Spinal cord (tissue), 10 donors: ENCODE data around the gene UBXN11. TPM values are rescaled to one million over a fixed set of nuclear protein-coding genes. Genes with fewer than 3 reads are reported as not detected.

ENCODE experiments used
- DNase-seq, 6 donors: peaks; one replicate each; pipeline versions ENCODE4 v3.0.0 to v3.0.0-alpha.2; 2013 to 2015; ENCODE audit warnings: low spot score in 6 of 6, low read depth in 4 of 6
- H3K27ac ChIP-seq: one replicate; pipeline ENCODE4 v1.5.1; 2013; ENCODE audit warnings: low read depth, low read length, control low read depth
- H3K27me3 ChIP-seq: one replicate; pipeline ENCODE4 v1.6.1; 2013; ENCODE audit warnings: low read length; ENCODE audit not compliant: control insufficient read depth, insufficient read depth
- H3K36me3 ChIP-seq: one replicate; pipeline ENCODE4 v1.6.1; 2013; ENCODE audit warnings: low read length; ENCODE audit not compliant: control insufficient read depth, insufficient read depth
- H3K4me1 ChIP-seq: one replicate; pipeline ENCODE4 v1.6.1; 2013; ENCODE audit warnings: low read length; ENCODE audit not compliant: control insufficient read depth, insufficient read depth
- H3K4me3 ChIP-seq: one replicate; pipeline ENCODE4 v1.5.1; 2013; ENCODE audit warnings: low read depth, low read length, control low read depth
- H3K9me3 ChIP-seq: one replicate; pipeline ENCODE4 v1.6.1; 2013; ENCODE audit warnings: low read length; ENCODE audit not compliant: control insufficient read depth, insufficient read depth
- WGBS: methylation state at CpG from one replicate; pipeline ENCODE4 v1.1.5; 2013; ENCODE audit warnings: missing lambda C conversion rate; ENCODE audit not compliant: insufficient coverage; 5-methylcytosine and 5-hydroxymethylcytosine counted together
- long read RNA-seq, 4 donors: transcript quantifications; one replicate each; lab custom pipeline, GENCODE V29; 2026
- polyA plus RNA-seq, 2 donors: library from polyadenylated mRNA; unstranded; fragments of 120-200 nt; gene quantifications; one replicate each; pipeline ENCODE4 v1.2.1, GENCODE V29; 2013; ENCODE audit not compliant: insufficient read length in 2 of 2
- total RNA-seq, 2 donors: library from RNA; depleted of rRNA in 1 of 2; stranded (reverse); fragments of 120-200 nt in 1 of 2; fragments of >200 nt in 1 of 2; gene quantifications; one replicate each; pipeline versions ENCODE4 v1.2.3 to v1.2.4, GENCODE V29; 2013 to 2014
- donor health status: healthy.

UBXN11 gene
- total RNA-seq = 10 to 100 TPM in 1 of 2 donors, 1 to 10 TPM in 1; 7.5 to 23.7 TPM
- 10 to 100 TPM; 32.3 to 39.1 TPM for polyA plus RNA-seq
- long read RNA-seq, donor 1, partial matches to known transcripts = 0 of 3 reads
- long read RNA-seq, donor 1, other reads (novel, unspliced or antisense) = 0 of 3 reads
- long read RNA-seq, donor 2, partial matches to known transcripts = 0 of 3 reads
- long read RNA-seq, donor 2, other reads (novel, unspliced or antisense) = 0 of 3 reads
- long read RNA-seq, donor 3, partial matches to known transcripts = 0 of 2 reads
- long read RNA-seq, donor 3, other reads (novel, unspliced or antisense) = 0 of 2 reads
- long read RNA-seq, donor 4, partial matches to known transcripts = 6 of 8 reads
- long read RNA-seq, donor 4, other reads (novel, unspliced or antisense) = 0 of 8 reads

DNA sequence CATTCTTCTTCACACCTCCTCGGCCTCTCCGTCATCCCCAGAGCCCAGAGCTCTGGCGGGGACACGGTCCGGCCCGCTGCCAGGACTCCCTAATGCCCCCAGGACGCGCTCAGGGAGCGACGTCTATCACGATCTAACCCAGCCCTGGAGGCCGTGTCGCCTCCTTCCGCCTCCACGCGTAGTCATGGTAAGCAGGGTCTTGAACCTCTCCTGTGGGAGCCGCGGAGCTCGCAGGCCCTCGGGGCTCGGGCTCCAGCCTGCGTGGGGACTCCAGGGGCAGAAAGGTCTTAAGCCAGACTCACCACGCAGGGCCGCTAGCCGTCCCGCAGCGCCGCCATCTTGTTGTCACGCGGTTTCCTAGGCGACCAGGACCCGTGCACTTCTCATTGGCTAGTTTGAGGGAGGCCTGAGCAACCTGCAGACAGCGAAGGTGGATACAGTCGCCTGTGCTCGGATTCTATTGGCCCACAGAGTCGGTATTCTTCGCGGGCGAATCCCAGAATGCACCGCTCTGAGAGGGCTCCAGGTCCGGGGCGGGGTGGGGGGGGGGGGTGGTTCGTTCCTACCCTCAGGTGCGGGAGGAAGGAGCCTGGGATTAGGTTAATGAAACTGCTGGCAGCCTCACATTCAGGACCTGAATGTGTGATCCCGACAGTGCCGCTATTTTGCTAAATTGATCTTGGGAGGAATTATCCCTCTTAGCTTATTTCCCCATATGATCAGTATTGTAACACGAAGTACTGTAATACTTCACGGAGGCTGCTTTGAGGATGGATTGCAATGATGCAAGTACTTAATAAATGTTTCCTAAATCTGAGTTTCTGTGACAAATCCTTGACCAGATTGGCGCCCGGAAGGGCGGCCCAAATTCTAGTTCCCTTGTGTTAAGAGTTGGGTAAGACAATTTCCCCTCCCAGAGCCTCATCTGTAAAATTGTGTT is at the start of gene UBXN11:
UBXN11 (minus strand) TSS at position 347 of the 940 bp plus-strand sequence. CDS start 3,753 bp downstream, outside the sequence.
- Histone ChIP-seq H3K9me3 (no peaks in the 10 kb centered on the region), H3K27ac (no peak within 1 kb of the TSS), H3K4me3 (peak within 1 kb of the TSS; percentile 73), H3K36me3 (no peaks in the 10 kb centered on the region), H3K27me3 (no peaks in the 10 kb centered on the region), H3K4me1 (peaks cover 9% of the 10 kb centered on the region)
- WGBS = 0% methylated on average over 43 of the region's 51 CpGs
- peak; percentile 78 to 99 (median 88) for DNase-seq

DNA sequence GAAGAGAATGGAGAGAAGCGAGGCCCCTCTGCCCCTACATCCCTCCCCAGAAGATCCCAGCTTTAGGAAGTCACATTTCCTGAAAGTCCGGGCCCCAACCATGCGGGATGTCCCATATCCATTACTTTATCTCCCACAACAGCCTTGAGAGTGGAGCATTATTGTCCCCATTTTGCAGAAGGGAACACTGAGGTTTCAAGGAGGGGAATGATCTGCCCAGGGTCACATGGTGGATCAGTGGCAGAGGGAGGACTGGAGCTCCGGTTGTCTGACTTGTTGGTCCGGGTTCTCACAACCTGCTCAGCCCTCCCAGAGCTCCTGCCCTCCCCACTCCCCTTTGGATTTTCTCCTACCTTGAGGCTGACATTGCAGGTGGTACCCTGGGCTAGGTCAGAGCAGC is 49.7 kb upstream of the UBXN11 start:
- Histone ChIP-seq H3K36me3 (peaks cover 5% of the 10 kb centered on the region), H3K27me3 (peaks cover 41% of the 10 kb centered on the region), H3K27ac (no peak overlapping the region), H3K4me1 (peaks cover 17% of the 10 kb centered on the region), H3K9me3 (no peaks in the 10 kb centered on the region), H3K4me3 (no peak overlapping the region)
- WGBS = 80% methylated on average over 3 of the region's 5 CpGs
- DNase-seq = no peak

DNA sequence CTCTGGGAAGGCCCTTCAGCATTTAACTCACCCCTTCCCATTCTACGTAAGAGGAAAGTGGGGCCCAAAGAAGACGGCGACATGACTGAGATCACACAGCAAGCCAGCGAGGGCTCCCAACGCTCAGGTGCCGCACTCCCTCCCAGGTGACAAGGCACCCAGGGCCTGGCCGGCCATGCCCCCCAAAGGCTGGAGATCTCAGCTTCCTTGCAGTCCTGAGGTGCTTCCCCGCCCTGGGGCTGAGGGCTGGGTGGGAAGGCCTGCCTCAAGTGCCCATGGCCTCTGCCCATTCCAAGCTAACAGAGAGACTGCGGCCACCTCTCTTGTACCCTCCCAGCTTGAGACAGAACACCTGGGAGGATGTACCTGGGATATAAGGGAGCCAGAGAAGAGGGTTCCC is 48.5 kb upstream of the UBXN11 start:
- H3K4me1 ChIP-seq = peaks cover 5% of the 10 kb centered on the region
- H3K36me3 ChIP-seq = peaks cover 5% of the 10 kb centered on the region
- H3K9me3 ChIP-seq = no peaks in the 10 kb centered on the region
- H3K27ac ChIP-seq = no peak overlapping the region
- H3K27me3 ChIP-seq = peaks cover 29% of the 10 kb centered on the region
- 84% methylated on average over 9 of the region's 9 CpGs for WGBS
- DNase-seq = no peak
- no peak overlapping the region for H3K4me3 ChIP-seq

DNA sequence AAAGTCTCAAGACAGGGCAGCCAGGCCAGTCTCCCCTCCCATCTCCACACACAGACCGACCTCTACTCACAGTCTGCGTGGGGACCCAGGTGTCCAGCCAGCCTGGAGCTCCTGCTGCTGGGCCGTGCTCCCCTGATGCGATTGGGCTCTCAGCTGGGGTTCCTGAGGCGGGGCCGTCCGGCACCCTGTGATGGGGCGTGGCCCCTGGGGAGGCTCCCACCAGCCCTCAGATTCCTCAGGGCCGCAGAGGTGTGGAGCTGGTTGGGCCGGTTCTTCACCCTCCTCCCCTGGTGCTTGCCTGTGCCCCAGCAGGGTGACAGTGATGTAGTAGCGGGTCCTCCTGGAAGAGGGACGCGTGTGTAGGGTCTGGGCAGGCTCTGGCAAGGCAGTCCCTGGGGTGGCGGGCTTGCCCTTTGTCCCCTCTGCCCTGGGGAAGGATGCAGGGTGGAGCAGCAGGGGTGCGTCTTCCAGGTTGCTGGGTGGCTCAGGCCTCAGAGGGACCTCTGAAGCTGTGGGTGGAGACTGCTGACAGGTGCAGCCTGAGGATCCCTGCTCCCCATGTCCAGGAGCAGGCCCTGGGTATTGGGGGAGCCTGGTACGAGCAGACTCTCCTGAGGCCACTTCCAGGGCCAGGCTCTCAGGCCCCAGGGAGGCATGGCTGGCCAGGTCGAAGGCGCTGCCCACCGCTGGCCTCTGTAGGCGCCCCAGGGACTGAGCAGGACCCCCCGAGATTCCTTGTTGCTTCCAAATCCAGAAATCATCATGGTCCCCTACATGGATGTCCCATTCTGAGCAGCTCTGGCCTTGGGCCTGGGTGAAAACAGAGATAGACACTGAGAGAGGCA is 47.8 kb upstream of the UBXN11 start, which contains the start of gene CRYBG2:
CRYBG2 (minus strand) TSS at position 155 of the 845 bp plus-strand sequence. CDS start 7,473 bp downstream, outside the sequence.
- Histone ChIP-seq H3K4me1 (no peaks in the 10 kb centered on the region), H3K4me3 (no peak within 1 kb of the TSS), H3K9me3 (no peaks in the 10 kb centered on the region), H3K27me3 (peaks cover 23% of the 10 kb centered on the region), H3K36me3 (peaks cover 5% of the 10 kb centered on the region), H3K27ac (no peak within 1 kb of the TSS)
- WGBS = 83% methylated on average over 21 of the region's 21 CpGs
- no peak for DNase-seq

GRCh38 chr1:26353210-26353859 is 46.9 kb upstream of the UBXN11 start:
- no peak overlapping the region for H3K27ac ChIP-seq
- DNase-seq = no peak
- H3K27me3 ChIP-seq = peaks cover 15% of the 10 kb centered on the region

GRCh38 chr1:26352338-26352679 is 45.9 kb upstream of the UBXN11 start:
- H3K27ac ChIP-seq = no peak overlapping the region
- no peak for DNase-seq
- H3K4me1 ChIP-seq = no peaks in the 10 kb centered on the region
- H3K9me3 ChIP-seq = no peaks in the 10 kb centered on the region
- no peak overlapping the region for H3K4me3 ChIP-seq
- WGBS = 39% methylated on average over 2 of the region's 5 CpGs
- peaks cover 5% of the 10 kb centered on the region for H3K36me3 ChIP-seq
- peaks cover 9% of the 10 kb centered on the region for H3K27me3 ChIP-seq

More at GRCh38 chr1:26353210-26353859, 46.9 kb upstream of the UBXN11 start:
- no peaks in the 10 kb centered on the region for H3K4me1 ChIP-seq
- H3K4me3 ChIP-seq = no peak overlapping the region
- 57% methylated on average over 1 of the region's 4 CpGs for WGBS
- no peaks in the 10 kb centered on the region for H3K9me3 ChIP-seq
- H3K36me3 ChIP-seq = peaks cover 5% of the 10 kb centered on the region

GRCh38 chr1:26351590-26352337 is 45.3 kb upstream of the UBXN11 start:
- 71% methylated on average over 10 of the region's 12 CpGs for WGBS

DNA sequence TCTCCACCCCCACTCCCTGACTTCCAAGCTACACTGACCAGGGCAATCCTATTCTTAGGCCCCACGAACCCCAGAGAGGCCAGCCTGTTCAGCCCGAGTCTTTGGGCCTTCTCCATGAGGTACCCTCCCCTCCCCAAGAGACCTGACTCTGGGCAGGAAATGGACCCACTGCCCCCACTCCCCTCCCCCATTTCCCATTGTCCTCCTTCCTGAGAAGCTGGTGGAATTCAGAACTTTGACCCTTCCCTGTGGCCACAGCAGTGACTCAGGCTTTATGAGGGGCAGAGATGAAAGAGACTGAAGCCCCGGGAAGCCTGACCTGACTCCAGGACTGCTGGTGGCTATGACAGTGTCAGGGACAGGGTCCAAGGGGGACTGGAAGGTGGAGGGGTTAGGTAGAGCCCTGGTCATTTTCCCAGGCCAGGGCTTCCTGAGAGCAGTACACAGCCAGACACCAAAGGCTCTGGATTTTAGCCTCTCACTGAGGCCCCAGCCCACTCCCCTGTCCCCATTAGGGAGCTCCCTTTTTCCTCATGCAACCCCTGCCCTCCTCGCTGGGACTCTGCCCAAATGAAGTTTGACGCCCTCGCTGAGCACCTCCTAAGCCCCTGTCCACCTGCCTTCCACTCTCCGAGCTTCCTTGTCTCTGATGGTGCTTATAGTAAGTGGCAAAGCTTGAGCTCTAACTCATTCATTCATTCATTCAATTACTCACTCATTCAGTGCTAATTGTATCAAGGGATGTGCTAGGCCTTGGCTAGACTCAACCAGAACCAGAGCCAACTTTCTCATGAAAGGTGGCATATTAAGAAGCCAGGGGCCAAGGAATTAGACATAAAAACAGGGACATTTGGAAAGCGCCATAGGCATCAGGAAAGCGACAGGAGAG is 44.5 kb upstream of the UBXN11 start:
- H3K27me3 ChIP-seq = no peaks in the 10 kb centered on the region
- 52% methylated on average over 6 of the region's 9 CpGs for WGBS
- peaks cover 5% of the 10 kb centered on the region for H3K36me3 ChIP-seq
- no peaks in the 10 kb centered on the region for H3K9me3 ChIP-seq
- no peak for DNase-seq
- H3K4me3 ChIP-seq = no peak overlapping the region
- no peaks in the 10 kb centered on the region for H3K4me1 ChIP-seq
- no peak overlapping the region for H3K27ac ChIP-seq

More at GRCh38 chr1:26351590-26352337, 45.3 kb upstream of the UBXN11 start:
- no peak for DNase-seq
- Histone ChIP-seq H3K4me1 (no peaks in the 10 kb centered on the region), H3K27ac (no peak overlapping the region), H3K27me3 (peaks cover 3% of the 10 kb centered on the region), H3K4me3 (no peak overlapping the region), H3K36me3 (peaks cover 5% of the 10 kb centered on the region), H3K9me3 (no peaks in the 10 kb centered on the region)
